OCI-LY7 (cell line): ENCODE results near the gene LRRC73.

Experiments used
- EZH2phosphoT487 ChIP-seq: fragments of 200-600 bp; sonication (generic); IDR thresholded peaks from 2 replicates; pipeline ENCODE4 v1.6.1; 2018; ENCODE audit warnings: low read depth, borderline replicate concordance, mild to moderate bottlenecking, mixed run types, antibody characterized with exemption, low read length, moderate library complexity, mixed read lengths
- TF ChIP-seq, protein P1 (sequence below): fragments of 200-600 bp; sonication (generic); conservative IDR thresholded peaks from 2 replicates; pipeline ENCODE4 v1.5.1; 2014; ENCODE audit warnings: mild to moderate bottlenecking, antibody characterized with exemption, low read length, moderate library complexity, mixed read lengths

DNA sequence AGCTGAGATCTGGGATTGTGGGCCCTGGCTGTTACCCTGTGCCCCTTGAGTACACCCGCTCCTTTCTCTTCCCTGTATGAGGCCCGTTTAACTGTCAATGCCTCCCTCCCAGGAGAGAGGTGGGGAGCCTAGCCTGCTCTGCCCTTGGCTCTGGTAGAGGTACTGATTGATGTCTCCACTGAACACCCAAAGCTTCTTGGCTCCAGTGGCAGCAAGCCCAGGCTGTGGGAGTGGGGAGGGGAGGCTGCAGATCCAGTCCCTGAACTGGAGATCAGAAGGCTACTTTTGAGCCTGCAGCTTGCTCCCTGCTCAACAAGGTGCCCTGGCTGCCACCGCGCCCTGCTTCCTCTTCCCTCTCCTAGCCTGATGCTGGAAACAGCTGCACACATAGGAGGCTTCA is 7.5 kb downstream of the LRRC73 start:
- TF ChIP-seq, protein P1, sequence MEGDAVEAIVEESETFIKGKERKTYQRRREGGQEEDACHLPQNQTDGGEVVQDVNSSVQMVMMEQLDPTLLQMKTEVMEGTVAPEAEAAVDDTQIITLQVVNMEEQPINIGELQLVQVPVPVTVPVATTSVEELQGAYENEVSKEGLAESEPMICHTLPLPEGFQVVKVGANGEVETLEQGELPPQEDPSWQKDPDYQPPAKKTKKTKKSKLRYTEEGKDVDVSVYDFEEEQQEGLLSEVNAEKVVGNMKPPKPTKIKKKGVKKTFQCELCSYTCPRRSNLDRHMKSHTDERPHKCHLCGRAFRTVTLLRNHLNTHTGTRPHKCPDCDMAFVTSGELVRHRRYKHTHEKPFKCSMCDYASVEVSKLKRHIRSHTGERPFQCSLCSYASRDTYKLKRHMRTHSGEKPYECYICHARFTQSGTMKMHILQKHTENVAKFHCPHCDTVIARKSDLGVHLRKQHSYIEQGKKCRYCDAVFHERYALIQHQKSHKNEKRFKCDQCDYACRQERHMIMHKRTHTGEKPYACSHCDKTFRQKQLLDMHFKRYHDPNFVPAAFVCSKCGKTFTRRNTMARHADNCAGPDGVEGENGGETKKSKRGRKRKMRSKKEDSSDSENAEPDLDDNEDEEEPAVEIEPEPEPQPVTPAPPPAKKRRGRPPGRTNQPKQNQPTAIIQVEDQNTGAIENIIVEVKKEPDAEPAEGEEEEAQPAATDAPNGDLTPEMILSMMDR = no peak
- no peak for TF ChIP-seq EZH2phosphoT487
